ENCODE results near the gene CDCA5. TPM values are rescaled to one million over a fixed set of nuclear protein-coding genes. Genes with fewer than 3 reads are reported as not detected.

The CDCA5 gene
- total RNA-seq, 2 experiments from 2014 or later = 0.77 to 0.84 TPM

DNA sequence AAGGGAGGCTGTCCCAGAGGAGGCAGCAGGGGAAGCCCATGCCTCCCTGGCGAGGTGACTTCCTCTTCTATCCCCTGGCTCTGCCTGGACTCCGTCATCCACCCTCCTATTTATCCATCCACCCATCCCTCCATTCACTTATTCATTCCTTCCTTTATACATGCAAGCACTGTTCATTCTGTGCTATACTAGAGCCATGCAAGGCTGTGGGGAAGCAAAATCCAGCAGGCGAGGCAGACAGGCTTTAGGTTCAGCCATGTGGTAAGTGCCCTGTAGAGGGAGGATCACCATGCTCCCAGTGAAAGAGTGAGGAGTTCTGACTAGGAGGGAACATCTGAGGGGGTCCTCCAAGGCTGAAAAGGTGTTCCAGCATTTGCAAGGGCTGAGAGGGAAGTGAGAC is 24.3 kb downstream of the CDCA5 start:
- no peaks in the 10 kb centered on the region for H3K9me3 ChIP-seq (ENCODE audit: control insufficient read depth in 1 of 2, insufficient read depth in 1 of 2, low read length in 2 of 2)
- DNase-seq (no peak), ATAC-seq (ENCODE audit: poor library complexity) (no peak)
- ChIA-PET CTCF (no interaction called here), POLR2A (no interaction called here)
- intact Hi-C loops (cut with DNase I, micrococcal nuclease) = no loop called here
- TF ChIP-seq, protein P1, sequence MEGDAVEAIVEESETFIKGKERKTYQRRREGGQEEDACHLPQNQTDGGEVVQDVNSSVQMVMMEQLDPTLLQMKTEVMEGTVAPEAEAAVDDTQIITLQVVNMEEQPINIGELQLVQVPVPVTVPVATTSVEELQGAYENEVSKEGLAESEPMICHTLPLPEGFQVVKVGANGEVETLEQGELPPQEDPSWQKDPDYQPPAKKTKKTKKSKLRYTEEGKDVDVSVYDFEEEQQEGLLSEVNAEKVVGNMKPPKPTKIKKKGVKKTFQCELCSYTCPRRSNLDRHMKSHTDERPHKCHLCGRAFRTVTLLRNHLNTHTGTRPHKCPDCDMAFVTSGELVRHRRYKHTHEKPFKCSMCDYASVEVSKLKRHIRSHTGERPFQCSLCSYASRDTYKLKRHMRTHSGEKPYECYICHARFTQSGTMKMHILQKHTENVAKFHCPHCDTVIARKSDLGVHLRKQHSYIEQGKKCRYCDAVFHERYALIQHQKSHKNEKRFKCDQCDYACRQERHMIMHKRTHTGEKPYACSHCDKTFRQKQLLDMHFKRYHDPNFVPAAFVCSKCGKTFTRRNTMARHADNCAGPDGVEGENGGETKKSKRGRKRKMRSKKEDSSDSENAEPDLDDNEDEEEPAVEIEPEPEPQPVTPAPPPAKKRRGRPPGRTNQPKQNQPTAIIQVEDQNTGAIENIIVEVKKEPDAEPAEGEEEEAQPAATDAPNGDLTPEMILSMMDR (IDR thresholded peaks at IDR 0.05) = no peak
- Mint-ChIP-seq H3K4me3 (no peak overlapping the region), H3K27ac (no peak overlapping the region), H3K4me1 (ENCODE audit: low read depth) (peaks cover 4% of the 10 kb centered on the region), H3K27me3 (no peaks in the 10 kb centered on the region), H3K9me3 (no peaks in the 10 kb centered on the region), H3K36me3 (ENCODE audit: low read depth) (no peaks in the 10 kb centered on the region)
- H3K27ac ChIP-seq (ENCODE audit: low read depth in 1 of 2, low read length in 2 of 2) = no peak overlapping the region
- H3K4me3 ChIP-seq (ENCODE audit: low read length) = no peak overlapping the region
- H3K36me3 ChIP-seq (ENCODE audit: insufficient read depth, low read length) = no peaks in the 10 kb centered on the region
- peaks cover 7% of the 10 kb centered on the region for H3K4me1 ChIP-seq (ENCODE audit: insufficient read depth, low read length)
- H3K27me3 ChIP-seq (ENCODE audit: control insufficient read depth in 1 of 2, insufficient read depth in 2 of 2, low read length in 2 of 2) = no peaks in the 10 kb centered on the region

DNA sequence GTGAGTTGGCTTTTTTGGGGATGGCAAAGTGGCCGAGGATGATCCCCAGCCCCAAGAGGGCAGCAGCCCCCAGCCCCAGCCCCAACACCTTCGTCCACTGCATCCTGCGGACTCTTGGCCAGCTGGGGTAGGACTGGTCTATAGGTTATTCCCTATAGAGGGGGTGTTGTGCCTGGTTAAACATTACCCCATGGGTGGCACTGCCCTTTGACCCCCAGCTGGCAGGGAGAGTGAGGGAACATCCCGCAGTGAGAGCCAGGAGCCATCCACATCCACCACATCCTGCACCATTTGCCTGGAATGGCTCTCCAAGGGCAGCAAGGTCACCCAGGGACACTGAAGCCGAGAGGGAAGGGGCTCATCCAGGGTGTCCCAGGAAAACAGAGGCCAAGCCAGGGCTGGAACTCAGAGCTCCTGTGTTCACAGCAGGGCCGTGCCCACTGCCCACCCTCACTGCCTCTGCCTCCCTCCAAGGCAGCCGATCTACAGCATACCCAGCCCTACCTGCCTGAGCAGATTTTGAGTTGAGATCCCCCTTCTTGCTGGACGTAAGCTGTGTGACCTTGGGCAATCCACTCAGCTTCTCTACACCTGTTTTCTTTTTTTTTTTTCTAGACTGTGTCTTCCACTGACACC is 25.3 kb downstream of the CDCA5 start, which contains the start of gene NAALADL1:
Gene NAALADL1 (minus strand): TSS at position 135 of the 636 bp plus-strand sequence. CDS start 32 bp downstream, at position 103.
- ChIA-PET POLR2A (no interaction called here), CTCF (no interaction called here)
- H3K9me3 Mint-ChIP-seq = no peaks in the 10 kb centered on the region
- no peaks in the 10 kb centered on the region for H3K9me3 ChIP-seq (ENCODE audit: control insufficient read depth in 1 of 2, insufficient read depth in 1 of 2, low read length in 2 of 2)
- TF ChIP-seq, protein P1 (IDR thresholded peaks at IDR 0.05) = no peak
- intact Hi-C loops (cut with DNase I, micrococcal nuclease) = no loop called here
- no peak for DNase-seq
- H3K36me3 Mint-ChIP-seq (ENCODE audit: low read depth) = no peaks in the 10 kb centered on the region
- no peaks in the 10 kb centered on the region for H3K27me3 ChIP-seq (ENCODE audit: control insufficient read depth in 1 of 2, insufficient read depth in 2 of 2, low read length in 2 of 2)
- no peaks in the 10 kb centered on the region for H3K36me3 ChIP-seq (ENCODE audit: insufficient read depth, low read length)
- no peak within 1 kb of the TSS for H3K4me3 ChIP-seq (ENCODE audit: low read length)
- no peaks in the 10 kb centered on the region for H3K27me3 Mint-ChIP-seq
- no peak within 1 kb of the TSS for H3K27ac ChIP-seq (ENCODE audit: low read depth in 1 of 2, low read length in 2 of 2)
- no peak for ATAC-seq (ENCODE audit: poor library complexity)
- peaks cover 17% of the 10 kb centered on the region for H3K4me1 ChIP-seq (ENCODE audit: insufficient read depth, low read length)
- no peak within 1 kb of the TSS for H3K27ac Mint-ChIP-seq
- H3K4me1 Mint-ChIP-seq (ENCODE audit: low read depth) = peaks cover 14% of the 10 kb centered on the region
- no peak within 1 kb of the TSS for H3K4me3 Mint-ChIP-seq

DNA sequence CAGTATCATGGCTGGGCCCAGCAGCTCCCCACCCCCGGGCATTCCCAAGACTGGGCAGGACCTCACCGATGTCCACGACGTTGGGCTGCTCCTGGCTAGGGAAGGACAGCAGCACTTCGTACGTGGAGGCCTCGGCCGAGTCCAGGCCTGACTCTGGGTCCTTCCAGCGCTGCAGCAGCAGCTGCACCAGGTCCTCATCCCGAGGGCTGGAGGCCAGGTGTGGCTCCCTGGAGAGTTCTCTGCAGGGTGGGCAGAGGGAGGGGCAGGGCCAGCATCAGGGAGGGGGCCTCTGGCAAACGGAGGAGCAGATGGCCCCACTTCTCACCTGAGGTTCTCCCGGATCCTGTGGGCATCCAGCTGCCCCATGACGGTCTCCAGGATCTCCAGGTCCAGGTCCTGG is 25.8 kb downstream of the CDCA5 start:
- intact Hi-C loops (cut with DNase I, micrococcal nuclease) = no loop called here
- ChIA-PET CTCF (no interaction called here), POLR2A (no interaction called here)
- H3K27ac ChIP-seq (ENCODE audit: low read depth in 1 of 2, low read length in 2 of 2) = no peak overlapping the region
- peaks cover 22% of the 10 kb centered on the region for H3K4me1 ChIP-seq (ENCODE audit: insufficient read depth, low read length)
- no peaks in the 10 kb centered on the region for H3K9me3 ChIP-seq (ENCODE audit: control insufficient read depth in 1 of 2, insufficient read depth in 1 of 2, low read length in 2 of 2)
- no peaks in the 10 kb centered on the region for H3K36me3 Mint-ChIP-seq (ENCODE audit: low read depth)
- H3K4me1 Mint-ChIP-seq (ENCODE audit: low read depth) = peaks cover 14% of the 10 kb centered on the region
- TF ChIP-seq, protein P1 (IDR thresholded peaks at IDR 0.05) = no peak
- no peak overlapping the region for H3K27ac Mint-ChIP-seq
- no peak overlapping the region for H3K4me3 Mint-ChIP-seq
- H3K36me3 ChIP-seq (ENCODE audit: insufficient read depth, low read length) = no peaks in the 10 kb centered on the region
- H3K9me3 Mint-ChIP-seq = no peaks in the 10 kb centered on the region
- H3K27me3 ChIP-seq (ENCODE audit: control insufficient read depth in 1 of 2, insufficient read depth in 2 of 2, low read length in 2 of 2) = no peaks in the 10 kb centered on the region
- H3K27me3 Mint-ChIP-seq = no peaks in the 10 kb centered on the region
- H3K4me3 ChIP-seq (ENCODE audit: low read length) = no peak overlapping the region
- ATAC-seq (ENCODE audit: poor library complexity) (no peak), DNase-seq (no peak)

Measured in CD4-positive, alpha-beta T cell (primary cell).